Right renal cortex interstitium (tissue), 3 donors: ENCODE measurements around the gene FNTB. TPM values are rescaled to one million over a fixed set of nuclear protein-coding genes. Genes with fewer than 3 reads are reported as not detected.
A peak's percentile ranks its signal among the peaks of the same experiment; 100 is the strongest.
"Not testable (repeated sequence)": the region's sequence is repeated elsewhere in the genome, so short reads cannot be mapped to it uniquely, and the experiment has no call there.

ENCODE experiments used
- DNase-seq, 3 donors: peaks; one replicate each; pipeline ENCODE4 v3.0.0-alpha.2; 2013; ENCODE audit warnings: low read depth in 3 of 3, low spot score in 2 of 3
- polyA plus RNA-seq, 3 donors: library from polyadenylated mRNA; unstranded; fragments of 120-200 nt; gene quantifications; one replicate each; pipeline ENCODE4 v1.2.1, GENCODE V29; 2013; ENCODE audit not compliant: insufficient read length in 3 of 3

FNTB gene
- polyA plus RNA-seq, 3 donors: 27.2 to 33.4 (median 28.4) TPM

DNA sequence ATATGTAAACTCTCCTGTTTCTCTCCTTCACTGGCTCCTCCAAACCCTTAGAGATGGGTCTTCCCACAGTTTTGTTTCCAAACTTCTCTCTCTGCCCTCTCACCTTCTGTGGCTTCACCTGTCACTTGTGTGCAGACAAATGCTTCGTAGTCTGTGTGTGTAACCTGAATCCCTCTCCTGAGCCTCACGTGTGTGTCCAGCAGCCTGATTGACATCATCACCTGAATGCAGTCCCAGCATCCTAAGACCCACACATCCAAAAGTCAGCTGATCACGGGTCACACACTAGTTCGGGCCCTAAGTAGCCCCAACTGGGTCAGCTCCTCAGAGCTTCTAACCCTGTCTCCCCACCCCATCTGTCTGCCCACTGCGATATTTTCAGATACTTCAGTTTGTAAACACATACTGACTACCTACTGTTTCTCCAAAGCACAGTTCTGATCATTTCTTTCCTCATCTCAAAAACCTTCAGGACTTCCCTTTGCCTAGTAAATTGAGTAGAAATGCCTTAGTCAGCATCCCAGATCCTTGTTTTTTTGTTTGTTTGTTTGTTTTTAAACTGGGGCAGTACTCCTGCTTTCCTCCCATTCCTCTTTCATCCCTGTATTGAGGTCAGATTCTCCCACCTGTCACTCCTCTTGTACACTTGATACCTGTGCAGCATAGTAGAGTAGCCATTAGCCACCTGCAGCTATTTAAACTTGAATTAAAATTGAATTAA, 23.7 kb downstream of the FNTB start:
- no peak for DNase-seq

DNA sequence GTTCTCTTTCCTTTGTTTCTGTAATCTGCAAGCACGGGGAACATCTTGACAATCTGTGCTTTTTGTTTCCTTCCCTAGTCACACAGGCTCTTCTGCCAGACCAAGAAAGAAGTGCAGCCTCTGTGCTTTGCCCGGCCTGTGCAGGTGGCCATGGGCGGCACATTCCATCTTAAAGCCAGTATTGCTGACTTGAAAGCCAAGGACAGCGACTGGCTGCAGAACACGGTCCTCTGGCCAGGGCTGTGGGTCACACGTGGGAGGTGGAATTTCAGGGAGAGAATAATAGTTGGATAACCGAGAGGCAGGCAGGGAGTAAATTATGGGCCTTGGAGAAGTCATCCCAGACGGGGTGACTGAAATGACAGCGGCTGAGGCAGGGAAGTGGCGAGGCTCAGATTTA, 24.8 kb downstream of the FNTB start:
- no peak for DNase-seq

DNA sequence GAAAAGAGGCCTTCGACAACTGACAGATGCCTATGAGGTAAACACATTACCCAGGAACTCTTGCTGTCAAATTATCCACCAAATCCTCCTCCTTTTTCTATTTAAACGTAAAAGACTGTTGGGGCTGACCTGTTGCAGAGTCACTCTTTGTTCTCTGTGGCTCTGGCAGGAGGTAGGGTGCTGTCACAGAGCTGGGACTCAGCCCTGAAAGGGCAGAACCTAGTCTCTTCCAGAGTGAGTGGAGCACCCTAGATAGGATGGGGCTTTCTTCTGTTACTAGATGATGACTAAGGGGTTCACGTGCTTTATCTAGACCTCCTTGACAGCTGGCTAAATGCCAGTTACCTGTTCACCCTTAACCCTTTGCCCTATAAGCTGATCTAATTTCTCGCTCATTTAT, 25.7 kb downstream of the FNTB start:
- no peak for DNase-seq

DNA sequence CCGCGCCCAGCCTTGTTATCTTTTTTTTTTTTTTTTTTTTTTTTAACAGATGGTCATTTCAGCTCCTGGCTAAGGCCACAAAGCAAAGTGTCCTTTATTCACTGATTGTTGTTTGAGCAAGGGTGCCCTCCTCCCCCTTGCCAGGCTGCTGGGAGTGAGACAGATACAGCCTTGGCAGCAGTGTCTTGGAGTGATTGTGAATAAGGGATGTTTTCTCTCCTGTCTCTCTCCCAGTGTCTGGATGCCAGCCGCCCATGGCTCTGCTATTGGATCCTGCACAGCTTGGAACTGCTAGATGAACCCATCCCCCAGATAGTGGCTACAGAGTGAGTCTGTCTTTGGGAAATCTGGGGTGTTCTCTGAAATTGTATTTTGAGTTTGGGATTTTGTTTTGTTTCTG, 28.7 kb downstream of the FNTB start:
- DNase-seq: no peak

DNA sequence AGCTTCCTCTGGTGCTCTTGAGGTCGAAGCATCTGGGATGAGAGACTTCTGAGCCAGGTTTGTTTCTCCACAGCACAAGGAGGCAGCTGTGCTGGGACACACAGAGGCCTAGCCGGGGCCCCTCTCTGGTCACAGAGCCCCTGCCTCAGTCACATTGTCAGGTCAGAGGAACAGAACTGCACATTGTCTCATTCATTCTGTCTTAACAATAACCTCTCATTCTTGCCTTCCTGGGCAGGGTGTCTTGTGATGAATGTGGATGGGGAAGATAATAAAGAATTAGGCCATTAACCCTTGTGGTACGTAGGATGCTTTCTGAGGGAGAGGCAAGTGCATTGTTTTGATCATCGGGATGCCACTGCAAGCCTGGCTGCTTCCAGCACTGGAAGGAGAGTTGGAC, 29.8 kb downstream of the FNTB start:
- no peak for DNase-seq

DNA sequence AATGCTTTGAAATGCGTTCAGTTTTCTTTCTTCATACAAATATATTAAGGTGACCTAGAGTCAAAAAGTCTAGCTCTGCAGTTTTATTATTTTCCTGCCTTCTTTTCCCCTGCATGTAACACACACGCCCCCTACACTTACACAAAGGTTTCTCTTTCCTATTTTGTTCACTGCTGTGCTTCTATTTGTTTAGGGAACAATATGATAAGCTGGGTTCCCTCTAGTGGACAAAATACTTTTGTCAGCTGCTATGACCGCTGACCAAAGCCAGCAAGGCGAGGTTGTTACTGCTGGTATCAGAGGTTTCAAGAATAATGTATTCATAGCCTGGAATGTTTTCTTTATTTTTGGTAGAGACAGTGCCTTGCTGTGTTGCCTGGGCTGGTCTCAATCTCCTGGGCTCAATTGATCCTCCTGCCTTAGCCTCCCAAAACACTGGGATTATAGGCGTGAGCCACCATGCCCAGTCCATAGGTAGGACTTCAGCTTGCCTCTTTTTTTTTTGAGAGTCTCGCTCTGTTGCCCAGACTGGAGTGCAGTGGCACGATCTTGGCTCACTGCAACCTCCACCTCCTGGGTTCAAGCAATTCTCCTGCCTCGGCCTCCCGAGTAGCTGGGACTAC, 33.4 kb downstream of the FNTB start:
- DNase-seq: peak; percentile 45 to 58 (median 48)

DNA sequence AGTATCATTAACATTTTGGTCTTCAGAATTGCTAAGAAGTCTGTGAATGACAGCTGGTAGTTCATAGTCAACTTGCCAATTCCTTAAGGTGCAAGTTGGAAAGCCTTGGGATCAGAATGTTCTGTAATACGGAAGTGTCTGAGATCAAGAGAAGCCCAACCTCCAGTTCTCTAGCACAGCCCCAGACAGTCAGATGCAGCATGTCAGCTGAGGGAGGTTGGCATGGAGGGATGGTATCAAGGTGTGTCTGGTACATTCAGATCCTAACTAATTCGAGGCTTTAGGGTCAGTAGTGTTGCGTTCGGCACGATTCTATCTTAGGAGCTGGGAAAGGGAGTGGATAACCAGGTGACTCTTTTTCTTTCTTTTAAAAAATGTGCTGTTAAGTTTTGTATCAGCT, 38.3 kb downstream of the FNTB start:
- no peak for DNase-seq

DNA sequence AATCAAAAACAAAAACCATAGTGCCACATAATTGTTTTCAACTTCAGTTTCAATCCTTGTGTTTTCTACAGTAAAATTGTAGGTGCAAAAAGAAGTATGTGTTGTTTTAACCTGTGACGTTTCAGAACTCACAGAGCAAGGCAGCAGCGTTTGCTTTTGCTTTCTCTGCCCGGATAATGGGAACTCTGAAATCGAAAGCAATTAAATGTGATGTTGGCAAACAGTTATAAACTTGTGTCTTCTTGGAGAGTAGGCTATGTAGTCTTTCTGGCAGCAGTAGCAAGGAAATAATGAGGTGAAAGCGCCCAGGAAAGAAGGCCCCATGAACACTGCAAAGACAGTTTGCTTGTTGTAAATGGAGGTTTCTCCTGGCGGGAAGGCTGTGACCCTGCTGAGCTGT, 39.1 kb downstream of the FNTB start:
- no peak for DNase-seq

DNA sequence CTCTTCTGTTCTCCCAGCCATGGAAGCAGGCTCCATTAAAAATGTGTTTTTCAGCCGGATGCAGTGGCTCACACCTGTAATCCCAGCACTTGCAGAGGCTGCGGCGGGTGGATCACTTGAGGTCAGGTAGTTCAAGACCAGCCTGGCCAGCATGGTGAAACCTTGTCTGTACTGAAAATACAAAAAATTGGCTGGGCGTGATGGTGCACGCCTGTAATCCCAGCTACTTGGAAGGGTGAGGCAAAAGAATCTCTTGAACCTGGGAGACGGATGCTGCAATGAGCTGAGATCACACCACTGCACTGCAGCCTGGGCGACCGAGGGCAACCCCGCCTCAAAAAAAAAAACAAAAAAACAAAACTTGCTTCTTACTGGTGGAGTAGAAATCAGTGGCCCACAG, 39.8 kb downstream of the FNTB start:
- no peak for DNase-seq

DNA sequence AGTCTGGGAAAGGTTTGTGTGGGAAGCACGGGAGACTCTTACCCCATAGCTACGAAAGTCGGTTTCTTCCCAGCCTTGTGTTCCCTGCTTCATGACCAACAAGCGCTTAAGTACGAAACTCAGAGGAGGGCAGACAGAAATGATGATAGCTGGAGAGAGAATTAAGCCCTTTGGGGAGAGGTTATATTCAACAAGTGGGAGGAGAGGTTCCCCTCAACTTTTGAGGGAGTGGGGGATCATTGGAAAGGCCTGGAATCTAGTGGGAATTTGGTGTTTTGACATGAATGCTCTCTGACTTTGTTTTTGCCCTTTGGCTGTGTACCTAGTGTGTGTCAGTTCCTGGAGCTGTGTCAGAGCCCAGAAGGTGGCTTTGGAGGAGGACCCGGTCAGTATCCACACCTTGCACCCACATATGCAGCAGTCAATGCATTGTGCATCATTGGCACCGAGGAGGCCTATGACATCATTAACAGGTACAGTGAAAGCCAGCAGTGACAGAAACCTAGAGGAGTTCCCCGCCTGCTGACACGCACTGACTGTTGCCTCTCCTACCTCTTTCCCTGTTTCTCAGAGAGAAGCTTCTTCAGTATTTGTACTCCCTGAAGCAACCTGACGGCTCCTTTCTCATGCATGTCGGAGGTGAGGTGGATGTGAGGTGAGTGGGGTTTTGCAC, 40.6 kb downstream of the FNTB start:
- no peak for DNase-seq

DNA sequence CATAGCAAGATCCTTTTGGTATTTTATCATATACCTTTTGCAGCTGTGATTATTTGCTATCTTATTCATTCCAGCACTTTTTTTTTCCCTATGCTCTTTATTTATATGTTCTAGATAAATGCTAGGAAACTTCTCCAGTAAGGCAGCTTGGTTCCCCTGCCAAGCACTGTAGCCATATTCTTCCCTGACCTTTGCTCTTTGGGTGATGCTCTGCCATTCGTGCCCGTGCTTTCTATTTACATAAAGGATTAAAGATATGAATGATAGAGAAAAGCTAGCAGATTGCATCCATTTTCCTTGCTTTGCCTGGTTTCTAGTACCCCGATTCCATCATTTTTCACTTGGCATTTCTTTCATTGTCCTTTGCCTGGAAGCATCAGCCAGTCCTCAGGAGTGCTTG, 42.2 kb downstream of the FNTB start:
- no peak for DNase-seq

DNA sequence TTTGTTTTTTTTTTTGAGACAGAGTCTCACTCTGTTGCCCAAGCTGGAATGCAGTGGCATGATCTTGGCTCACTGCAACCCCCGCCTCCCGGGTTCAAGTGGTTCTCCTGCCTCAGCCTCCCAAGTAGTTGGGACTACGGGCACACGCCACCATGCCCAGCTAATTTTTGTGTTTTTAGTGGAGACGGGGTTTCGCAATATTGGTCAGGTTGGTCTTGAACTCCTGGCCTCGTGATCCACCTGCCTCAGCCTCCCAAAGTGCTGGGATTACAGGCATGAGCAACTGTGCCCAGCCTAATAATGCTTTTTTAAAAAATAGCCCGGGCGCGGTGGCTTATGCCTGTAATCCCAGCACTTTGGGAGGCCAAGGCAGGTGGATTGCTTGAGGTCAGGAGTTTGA, 44.6 kb downstream of the FNTB start:
- DNase-seq: not testable (repeated sequence)

DNA sequence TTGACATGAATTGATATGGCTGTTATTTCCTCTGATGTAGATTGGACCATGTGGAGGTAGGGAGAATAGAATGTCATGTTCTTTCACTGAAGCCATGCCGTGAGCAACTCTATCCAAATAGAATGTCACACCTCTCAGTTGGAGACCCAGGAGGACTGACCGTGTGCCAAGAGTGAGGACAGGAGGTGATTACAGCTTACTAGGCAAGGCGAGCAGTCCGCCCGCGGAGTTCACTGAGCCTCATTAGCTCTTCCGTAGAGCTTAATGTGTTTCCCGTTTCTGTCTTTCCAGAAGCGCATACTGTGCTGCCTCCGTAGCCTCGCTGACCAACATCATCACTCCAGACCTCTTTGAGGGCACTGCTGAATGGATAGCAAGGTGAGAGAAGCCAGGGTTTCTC, 45.6 kb downstream of the FNTB start:
- no peak for DNase-seq

DNA sequence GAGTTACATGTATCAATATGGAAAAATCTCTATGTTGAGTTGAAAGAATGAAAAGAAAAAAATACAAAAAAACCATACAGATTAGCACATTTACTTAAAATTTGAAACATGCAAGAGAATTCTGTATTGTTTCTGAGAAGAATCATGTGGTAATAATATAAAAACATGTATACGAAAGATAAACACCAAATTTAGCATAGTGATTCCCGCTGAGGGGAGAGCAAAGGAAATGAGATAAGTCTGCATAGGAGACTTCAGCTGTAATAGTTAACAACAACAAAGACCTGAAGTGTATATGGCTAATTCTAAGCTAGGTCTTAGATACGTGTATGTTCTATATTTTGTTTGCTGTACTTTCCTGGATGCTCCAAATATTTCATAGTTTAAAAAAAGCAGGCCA, 46.5 kb downstream of the FNTB start:
- no peak for DNase-seq

DNA sequence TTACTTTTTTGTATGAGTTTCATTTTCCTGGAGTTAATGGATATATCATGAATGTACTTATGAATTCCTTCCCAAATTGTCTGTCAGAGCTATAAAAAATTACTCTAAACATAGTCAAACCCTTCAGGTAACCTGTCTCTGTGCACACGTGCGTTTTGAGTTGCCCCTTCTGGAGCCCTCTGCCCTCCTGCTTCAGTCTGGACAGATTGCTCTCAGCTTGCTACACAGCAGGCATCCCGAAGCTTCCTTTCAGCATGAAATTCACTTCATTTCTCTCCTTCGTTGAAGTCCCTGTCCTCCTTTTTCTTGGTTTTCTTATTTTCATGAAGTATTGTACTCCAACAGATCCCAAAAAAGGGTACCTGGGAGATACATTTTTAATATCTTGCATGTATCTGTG, 47.3 kb downstream of the FNTB start:
- no peak for DNase-seq

DNA sequence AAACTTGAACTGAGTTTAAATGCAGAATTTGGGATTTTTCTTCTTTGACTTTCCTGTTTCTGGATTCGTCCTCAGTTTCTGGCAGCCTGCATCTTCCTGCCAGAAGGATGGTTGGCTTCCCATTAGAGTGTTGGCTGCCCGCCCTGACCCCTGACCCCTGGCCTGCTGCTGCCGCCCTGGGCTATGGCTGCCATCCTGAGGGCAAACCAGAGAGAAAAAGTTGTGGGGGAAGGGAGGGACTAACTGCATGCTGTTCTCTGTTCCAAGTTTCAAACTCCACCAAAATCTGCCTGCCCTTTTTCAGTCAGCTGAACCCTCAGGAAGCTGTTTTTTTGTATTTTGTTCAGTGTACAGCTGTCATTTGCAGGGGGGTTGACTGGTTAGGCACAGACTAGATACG, 48.4 kb downstream of the FNTB start:
- no peak for DNase-seq

DNA sequence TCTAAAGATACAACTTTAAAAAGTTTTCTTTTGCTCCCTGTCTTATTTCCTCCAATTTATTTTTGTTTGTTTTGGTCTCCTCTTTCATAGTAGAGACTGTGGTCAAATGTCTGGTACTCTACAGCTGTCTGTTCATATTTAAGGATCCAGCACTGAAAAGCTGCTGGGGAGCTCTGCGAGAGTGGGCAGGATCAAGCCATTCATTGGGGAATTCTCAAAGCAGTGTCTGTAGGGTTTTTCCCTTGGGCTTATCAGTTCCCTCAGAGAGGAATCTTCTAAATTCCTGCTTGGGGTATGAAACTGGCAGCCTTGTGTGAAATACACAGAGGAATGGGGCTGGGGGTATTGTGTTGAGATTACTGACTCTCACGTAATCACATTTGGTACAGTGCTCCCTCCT, 52.3 kb downstream of the FNTB start:
- no peak for DNase-seq

DNA sequence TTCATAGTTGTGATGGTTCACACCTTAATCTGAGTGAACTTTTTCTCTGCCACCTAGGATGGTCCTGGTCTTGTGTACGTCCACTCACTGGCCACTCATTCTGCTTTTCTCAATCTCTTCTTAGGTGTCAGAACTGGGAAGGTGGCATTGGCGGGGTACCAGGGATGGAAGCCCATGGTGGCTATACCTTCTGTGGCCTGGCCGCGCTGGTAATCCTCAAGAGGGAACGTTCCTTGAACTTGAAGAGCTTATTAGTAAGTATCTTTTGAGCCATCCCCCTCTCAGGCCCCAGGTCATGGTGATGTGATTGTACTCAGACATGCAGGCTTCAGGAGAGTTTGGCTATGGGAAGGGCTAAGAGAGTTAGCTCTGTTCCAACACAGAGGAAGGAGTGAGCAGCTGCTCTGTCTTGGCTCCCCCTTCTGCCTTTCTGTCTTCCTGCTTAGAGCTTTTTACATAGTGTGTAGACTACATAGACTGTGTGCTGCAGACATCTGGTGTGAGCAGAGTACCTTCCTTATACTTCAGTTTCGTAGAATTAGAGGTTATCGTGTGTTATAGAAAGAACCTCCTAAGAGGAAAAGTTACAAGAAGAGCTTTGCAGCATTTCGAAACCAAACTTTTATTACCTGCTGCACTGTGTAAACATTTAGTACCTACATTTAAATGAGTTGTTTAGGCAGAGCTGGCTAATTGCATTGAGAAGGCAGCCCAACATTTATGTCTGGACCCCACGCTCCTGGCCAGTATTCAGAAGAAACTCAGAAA, 54.2 kb downstream of the FNTB start:
- DNase-seq: no peak

DNA sequence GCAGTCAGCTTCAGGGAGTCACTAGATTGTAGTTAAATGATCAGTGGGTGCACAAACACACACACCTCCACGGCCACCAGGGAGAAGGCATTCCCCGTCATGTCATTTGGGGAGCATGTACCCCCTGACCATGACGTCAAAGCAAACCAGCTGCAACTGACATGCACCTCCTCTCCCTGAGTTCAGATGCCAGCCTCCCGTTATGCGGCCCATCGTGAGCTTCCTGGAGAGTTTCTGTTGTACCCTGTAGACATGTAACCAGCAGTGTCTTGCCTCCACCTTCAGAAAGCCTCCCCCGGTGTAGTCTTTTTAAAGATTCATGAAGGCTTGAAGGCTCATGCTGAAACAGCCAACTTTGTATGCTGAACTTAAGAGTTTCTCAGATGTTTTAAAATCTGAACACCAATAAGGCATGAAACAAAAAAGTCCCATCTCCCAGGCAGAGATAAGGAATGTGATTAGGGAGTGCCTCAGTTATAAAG, 54.8 kb downstream of the FNTB start:
- no peak for DNase-seq

DNA sequence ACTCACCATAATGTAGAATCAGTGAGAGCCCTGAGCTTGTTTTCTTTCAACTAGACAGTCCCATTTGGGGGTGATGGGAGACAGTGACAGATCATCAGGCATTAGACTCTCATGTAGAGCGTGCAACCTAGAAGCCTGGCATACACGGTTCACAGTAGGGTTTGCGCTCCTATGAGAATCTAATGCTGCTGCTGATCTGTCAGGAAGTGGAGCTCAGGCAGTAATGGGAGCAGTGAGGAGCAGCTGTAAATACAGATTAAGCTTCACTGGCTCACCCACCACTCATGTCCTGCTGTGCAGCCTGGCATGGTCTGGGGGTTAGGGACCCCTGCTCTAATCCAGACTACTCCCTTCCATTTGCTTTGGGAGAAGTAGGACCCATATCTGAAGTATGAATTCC, 55.6 kb downstream of the FNTB start:
- no peak for DNase-seq

DNA sequence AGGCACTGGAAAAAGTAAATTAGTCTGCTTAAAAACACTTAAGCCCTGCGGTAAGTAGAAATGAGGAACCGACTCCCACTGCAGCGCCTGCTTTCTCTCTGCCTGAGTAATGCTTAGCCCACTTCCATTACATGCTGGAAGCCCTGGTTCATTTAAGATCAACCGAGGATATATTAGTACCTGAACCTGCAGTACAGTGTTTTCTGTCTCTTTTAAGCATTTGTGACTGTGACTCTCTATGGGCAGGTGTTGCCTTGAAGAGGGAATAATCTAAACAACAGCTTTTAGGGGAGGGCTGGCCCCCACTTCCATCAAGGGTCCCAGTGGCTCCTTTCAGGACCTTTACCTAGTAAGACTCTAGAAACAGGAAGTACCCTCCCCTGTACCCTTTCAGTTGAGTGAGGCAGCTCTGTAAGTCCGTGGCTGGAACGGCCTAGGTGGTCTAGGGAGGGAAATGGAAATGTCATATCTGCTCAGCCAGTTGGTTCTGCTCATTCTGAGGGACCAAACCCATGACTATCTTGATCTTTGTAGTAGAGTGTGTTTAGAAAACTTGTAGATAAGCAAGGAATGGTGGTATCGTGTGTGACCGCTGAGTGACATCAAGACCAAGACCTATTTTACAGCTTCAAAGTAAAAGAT, 56.2 kb downstream of the FNTB start:
- no peak for DNase-seq
